Fibroblast of villous mesenchyme (primary cell): Measurements from ENCODE around the gene APBA3. TPM values are rescaled to one million over a fixed set of nuclear protein-coding genes. Genes with fewer than 3 reads are reported as not detected.

Source experiments
- DNase-seq: peaks from one replicate; pipeline ENCODE4 v3.0.0-alpha.2; 2010; ENCODE audit warnings: low read depth
- H3K4me3 ChIP-seq: 2 replicates; pipeline ENCODE4 v1.5.1; 2011; ENCODE audit warnings: low read depth, mild to moderate bottlenecking, low read length
- CTCF ChIP-seq: IDR thresholded peaks from 2 replicates; pipeline ENCODE4 v1.5.1; 2012; ENCODE audit warnings: low read depth, mild to moderate bottlenecking, low read length; ENCODE audit not compliant: insufficient read depth
- total RNA-seq: library from RNA; depleted of rRNA; stranded (reverse); fragments of >200 nt; gene quantifications from 2 replicates; pipeline ENCODE4 v1.2.3, GENCODE V29; 2012

Gene APBA3
- 19.4 and 22.2 TPM in 2 replicates for total RNA-seq

- peak; percentile 75 for TF ChIP-seq CTCF
- peak; percentile 89 for DNase-seq
These were observed at the start of gene APBA3 for GRCh38 chr19:3761382-3762129. TSS of gene APBA3 (minus strand) at chr19:3761692. CDS start at chr19:3760264, 1,428 bp downstream.

DNA sequence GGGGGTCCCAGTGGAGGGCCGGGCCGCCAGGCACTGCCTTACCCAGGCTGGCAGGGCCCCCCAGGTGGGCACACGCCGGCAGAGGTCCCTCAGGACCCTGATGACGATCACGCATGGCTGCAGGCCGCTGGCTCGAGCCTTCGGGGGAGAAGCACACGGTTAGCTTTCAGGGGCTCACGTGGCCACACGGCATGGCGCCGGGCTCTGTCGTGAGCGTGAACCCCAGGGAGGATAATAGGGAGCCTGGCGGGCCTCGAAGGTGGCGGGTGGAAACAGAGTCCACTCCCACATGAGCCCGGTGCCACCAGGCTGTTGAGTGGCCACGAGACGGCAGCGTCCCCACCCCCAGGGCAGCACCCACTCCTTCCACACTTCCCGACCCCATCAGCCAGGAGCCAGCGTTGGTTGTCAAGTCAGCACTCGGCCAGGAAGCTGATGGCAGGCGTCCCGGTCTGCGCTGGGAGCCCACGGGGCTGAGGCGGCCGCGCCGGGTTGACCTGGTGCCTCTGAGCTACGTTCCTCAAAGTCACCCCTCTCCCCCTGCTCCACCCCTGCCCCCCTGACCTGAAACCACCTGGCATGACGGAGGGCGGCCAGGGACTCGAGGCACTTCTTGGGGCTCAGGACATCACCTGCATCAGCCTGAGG is 49.3 kb upstream of the APBA3 start:
- no peak overlapping the region for H3K4me3 ChIP-seq
- no peak for DNase-seq
- TF ChIP-seq CTCF: no peak

More at GRCh38 chr19:3761382-3762129, at the start of gene APBA3:
- H3K4me3 ChIP-seq: peak within 1 kb of the TSS; percentile 100

- H3K4me3 ChIP-seq: no peak overlapping the region
- TF ChIP-seq CTCF: no peak
- no peak for DNase-seq
These were observed 48.6 kb upstream of the APBA3 start for GRCh38 chr19:3809881-3810707.

GRCh38 chr19:3808420-3809143 is 47.1 kb upstream of the APBA3 start:
- DNase-seq: no peak
- no peak overlapping the region for H3K4me3 ChIP-seq
- no peak for TF ChIP-seq CTCF

GRCh38 chr19:3807574-3808354 is 46.3 kb upstream of the APBA3 start:
- DNase-seq: no peak
- no peak overlapping the region for H3K4me3 ChIP-seq
- TF ChIP-seq CTCF: no peak

DNA sequence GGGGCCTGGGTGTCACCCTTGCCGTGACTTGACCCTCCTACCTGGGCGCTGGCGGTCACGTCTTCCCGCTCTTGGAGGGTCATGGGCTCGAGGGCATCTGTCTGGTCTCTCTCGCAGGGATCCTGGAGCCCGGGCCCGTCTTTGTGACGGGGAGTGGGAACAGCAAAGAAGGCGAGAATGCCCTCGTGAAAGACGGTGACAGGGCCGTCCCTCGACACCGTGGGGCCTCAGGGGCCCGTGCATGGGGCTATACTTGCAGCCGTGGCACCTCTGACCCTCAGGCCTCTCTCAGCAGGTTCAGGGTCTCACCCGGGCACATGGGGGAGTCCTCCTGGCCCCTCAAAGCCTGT is 45.6 kb upstream of the APBA3 start:
- H3K4me3 ChIP-seq: no peak overlapping the region
- no peak for TF ChIP-seq CTCF
- no peak for DNase-seq
